HG02759 (cell line): ENCODE data around the gene OTOG.

ENCODE experiments used
- ATAC-seq: cut with Tn5 transposase; IDR thresholded peaks from one replicate; pipeline ENCODE4 v1.9.1; 2021; ENCODE audit warnings: mild to moderate bottlenecking, moderate library complexity; ENCODE audit not compliant: unreplicated experiment

The OTOG gene

GRCh38 chr11:17516551-17517150 lies 30.4 kb upstream of the OTOG start:
- no peak for ATAC-seq

- ATAC-seq = no peak
Observed at GRCh38 chr11:17517186-17517585, 29.9 kb upstream of the OTOG start.

- ATAC-seq = no peak
Observed at GRCh38 chr11:17518366-17518765, 28.7 kb upstream of the OTOG start.

- no peak for ATAC-seq
Observed at GRCh38 chr11:17519061-17519885, 27.8 kb upstream of the OTOG start.

- ATAC-seq = no peak
Observed at GRCh38 chr11:17521106-17521900, 25.8 kb upstream of the OTOG start.

- ATAC-seq = no peak
Observed at GRCh38 chr11:17522655-17523054, 24.4 kb upstream of the OTOG start.

GRCh38 chr11:17524221-17524620 lies 22.8 kb upstream of the OTOG start:
- no peak for ATAC-seq

- no peak for ATAC-seq
Observed at GRCh38 chr11:17525570-17525969, 21.5 kb upstream of the OTOG start.

GRCh38 chr11:17526326-17526725 lies 20.7 kb upstream of the OTOG start:
- ATAC-seq = no peak

- no peak for ATAC-seq
Observed at GRCh38 chr11:17526931-17527627, 20.0 kb upstream of the OTOG start.

- no peak for ATAC-seq
Observed at GRCh38 chr11:17527628-17527995, 19.4 kb upstream of the OTOG start.

GRCh38 chr11:17528181-17528691 lies 18.8 kb upstream of the OTOG start:
- peak; percentile 83 for ATAC-seq

GRCh38 chr11:17528906-17529843 lies 17.9 kb upstream of the OTOG start:
- ATAC-seq = no peak

- no peak for ATAC-seq
Observed at GRCh38 chr11:17529844-17530185, 17.2 kb upstream of the OTOG start.

GRCh38 chr11:17531071-17531600 lies 15.9 kb upstream of the OTOG start:
- no peak for ATAC-seq

GRCh38 chr11:17531636-17532113 lies 15.4 kb upstream of the OTOG start:
- ATAC-seq = no peak

GRCh38 chr11:17532784-17533183 lies 14.3 kb upstream of the OTOG start:
- no peak for ATAC-seq

GRCh38 chr11:17533341-17533740 lies 13.7 kb upstream of the OTOG start:
- no peak for ATAC-seq

- no peak for ATAC-seq
Observed at GRCh38 chr11:17533778-17534415, 13.2 kb upstream of the OTOG start.
